ENCODE results near the gene SLC6A14. TPM values are rescaled to one million over a fixed set of nuclear protein-coding genes. Genes with fewer than 3 reads are reported as not detected.

SLC6A14 gene
- total RNA-seq = not detected

GRCh38 chrX:116436358-116436816 lies at the start of gene SLC6A14:
TSS of gene SLC6A14 (plus strand) at chrX:116436606. CDS start at chrX:116436710, 104 bp downstream.
- Histone ChIP-seq H3K4me1 (no peaks in the 10 kb centered on the region), H3K4me3 (no peak within 1 kb of the TSS), H3K36me3 (no peaks in the 10 kb centered on the region), H3K27me3 (no peaks in the 10 kb centered on the region), H3K27ac (no peak within 1 kb of the TSS), H3K9me3 (no peaks in the 10 kb centered on the region)
- TF ChIP-seq CTCF (IDR thresholded peaks at IDR 0.05) = no peak
- no peak for DNase-seq (ENCODE audit: low spot score)

GRCh38 chrX:116395752-116396151 lies 40.7 kb upstream of the SLC6A14 start:
- Histone ChIP-seq H3K27ac (no peak overlapping the region), H3K36me3 (no peaks in the 10 kb centered on the region), H3K4me1 (no peaks in the 10 kb centered on the region), H3K4me3 (no peak overlapping the region), H3K27me3 (no peaks in the 10 kb centered on the region), H3K9me3 (peaks cover 0 to 5% of the 10 kb centered on the region in 2 donors)
- no peak for TF ChIP-seq CTCF (IDR thresholded peaks at IDR 0.05)
- DNase-seq (ENCODE audit: low spot score) = no peak

GRCh38 chrX:116399681-116400080 lies 36.7 kb upstream of the SLC6A14 start:
- no peaks in the 10 kb centered on the region for H3K4me1 ChIP-seq
- no peak for TF ChIP-seq CTCF (IDR thresholded peaks at IDR 0.05)
- no peak for DNase-seq (ENCODE audit: low spot score)
- H3K36me3 ChIP-seq = no peaks in the 10 kb centered on the region
- no peak overlapping the region for H3K4me3 ChIP-seq
- H3K9me3 ChIP-seq = no peaks in the 10 kb centered on the region
- H3K27ac ChIP-seq = no peak overlapping the region
- H3K27me3 ChIP-seq = no peaks in the 10 kb centered on the region

GRCh38 chrX:116409219-116409618 lies 27.2 kb upstream of the SLC6A14 start:
- Histone ChIP-seq H3K36me3 (no peaks in the 10 kb centered on the region), H3K9me3 (no peaks in the 10 kb centered on the region), H3K27ac (no peak overlapping the region), H3K27me3 (no peaks in the 10 kb centered on the region), H3K4me3 (no peak overlapping the region), H3K4me1 (no peaks in the 10 kb centered on the region)
- TF ChIP-seq CTCF (IDR thresholded peaks at IDR 0.05) = no peak
- DNase-seq (ENCODE audit: low spot score) = no peak

- no peak for DNase-seq (ENCODE audit: low spot score)
- H3K9me3 ChIP-seq = no peaks in the 10 kb centered on the region
- no peaks in the 10 kb centered on the region for H3K36me3 ChIP-seq
- no peaks in the 10 kb centered on the region for H3K4me1 ChIP-seq
- H3K27me3 ChIP-seq = no peaks in the 10 kb centered on the region
- no peak overlapping the region for H3K27ac ChIP-seq
- no peak overlapping the region for H3K4me3 ChIP-seq
- no peak for TF ChIP-seq CTCF (IDR thresholded peaks at IDR 0.05)
Measured at GRCh38 chrX:116413273-116413672, 23.1 kb upstream of the SLC6A14 start.

- no peaks in the 10 kb centered on the region for H3K9me3 ChIP-seq
- TF ChIP-seq CTCF (IDR thresholded peaks at IDR 0.05) = no peak
- H3K27ac ChIP-seq = no peak overlapping the region
- H3K27me3 ChIP-seq = no peaks in the 10 kb centered on the region
- no peak for DNase-seq (ENCODE audit: low spot score)
- no peaks in the 10 kb centered on the region for H3K36me3 ChIP-seq
- H3K4me3 ChIP-seq = no peak overlapping the region
- H3K4me1 ChIP-seq = no peaks in the 10 kb centered on the region
Measured at GRCh38 chrX:116417214-116417613, 19.2 kb upstream of the SLC6A14 start.

Data from right atrium auricular region (tissue), 2 donors.